HFFc6 (cell line): ENCODE measurements around the gene SQSTM1. TPM values are rescaled to one million over a fixed set of nuclear protein-coding genes. Genes with fewer than 3 reads are reported as not detected.

Experiments
- DNase-seq: peaks from one replicate; pipeline ENCODE4 v3.0.0-alpha.2; 2018
- H3K27ac Mint-ChIP-seq: 2 replicates; pipeline ENCODE4 v1.8.0; 2020; ENCODE audit warnings: mild to moderate bottlenecking, mixed read lengths
- H3K27me3 Mint-ChIP-seq: 2 replicates; pipeline ENCODE4 v1.8.0; 2021; ENCODE audit warnings: mild to moderate bottlenecking, moderate library complexity, mixed read lengths; ENCODE audit not compliant: insufficient read depth
- H3K36me3 Mint-ChIP-seq: 2 replicates; pipeline ENCODE4 v1.8.0; 2021; ENCODE audit warnings: low read depth, mixed read lengths
- H3K4me1 Mint-ChIP-seq: 2 replicates; pipeline ENCODE4 v1.8.0; 2020; ENCODE audit warnings: low read depth, mixed read lengths
- H3K4me3 Mint-ChIP-seq: 2 replicates; pipeline ENCODE4 v1.8.0; 2020; ENCODE audit warnings: mild to moderate bottlenecking, moderate library complexity, mixed read lengths
- H3K9me3 Mint-ChIP-seq: 2 replicates; pipeline ENCODE4 v1.8.0; 2020; ENCODE audit warnings: mild to moderate bottlenecking, mixed read lengths
- total RNA-seq, 6 experiments: library from RNA; stranded (reverse); fragmentation: NEBNext Ultra II Directional; extraction: Animal tissue kit (Norgen Biotek cat#: 25700); gene quantifications; 2 replicates in 1 of 6; 3 replicates in 5 of 6; pipeline ENCODE4 v1.2.3, GENCODE V29; 2021
- TF ChIP-seq, protein P1 (sequence below): fragments of 200-600 bp; sonication (generic); IDR thresholded peaks from 2 replicates; pipeline ENCODE4 v1.5.0; 2021; ENCODE audit warnings: antibody characterized with exemption, mild to moderate bottlenecking

Gene SQSTM1
- total RNA-seq, 6 experiments from 2014 or later: 188 to 282 (median 280) TPM

DNA sequence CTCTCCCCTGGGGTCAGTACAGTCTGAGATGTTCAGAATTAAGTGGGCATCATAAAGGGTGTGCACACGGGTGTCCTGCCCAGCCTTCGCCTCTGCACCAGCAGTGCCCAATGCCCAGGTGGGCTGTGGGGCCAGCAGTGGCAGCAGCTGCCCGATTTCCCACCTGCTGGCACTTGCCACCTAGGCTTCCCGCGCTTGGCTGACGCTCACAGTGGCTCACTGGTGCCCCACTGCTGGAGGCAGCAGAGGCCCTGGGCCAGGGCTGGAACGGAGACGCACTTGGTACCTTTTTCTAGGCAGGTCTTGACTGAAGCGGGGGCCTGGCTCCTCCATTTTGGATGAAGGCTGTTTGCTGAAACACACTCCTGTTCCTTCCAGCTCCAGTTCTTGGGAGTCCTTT is 20.9 kb downstream of the SQSTM1 start:
- no peak overlapping the region; the same call in 1 of the 2 replicates for H3K4me3 Mint-ChIP-seq
- DNase-seq: no peak
- H3K36me3 Mint-ChIP-seq: peaks cover 42% of the 10 kb centered on the region
- no peak overlapping the region for H3K27ac Mint-ChIP-seq
- TF ChIP-seq, protein P1, sequence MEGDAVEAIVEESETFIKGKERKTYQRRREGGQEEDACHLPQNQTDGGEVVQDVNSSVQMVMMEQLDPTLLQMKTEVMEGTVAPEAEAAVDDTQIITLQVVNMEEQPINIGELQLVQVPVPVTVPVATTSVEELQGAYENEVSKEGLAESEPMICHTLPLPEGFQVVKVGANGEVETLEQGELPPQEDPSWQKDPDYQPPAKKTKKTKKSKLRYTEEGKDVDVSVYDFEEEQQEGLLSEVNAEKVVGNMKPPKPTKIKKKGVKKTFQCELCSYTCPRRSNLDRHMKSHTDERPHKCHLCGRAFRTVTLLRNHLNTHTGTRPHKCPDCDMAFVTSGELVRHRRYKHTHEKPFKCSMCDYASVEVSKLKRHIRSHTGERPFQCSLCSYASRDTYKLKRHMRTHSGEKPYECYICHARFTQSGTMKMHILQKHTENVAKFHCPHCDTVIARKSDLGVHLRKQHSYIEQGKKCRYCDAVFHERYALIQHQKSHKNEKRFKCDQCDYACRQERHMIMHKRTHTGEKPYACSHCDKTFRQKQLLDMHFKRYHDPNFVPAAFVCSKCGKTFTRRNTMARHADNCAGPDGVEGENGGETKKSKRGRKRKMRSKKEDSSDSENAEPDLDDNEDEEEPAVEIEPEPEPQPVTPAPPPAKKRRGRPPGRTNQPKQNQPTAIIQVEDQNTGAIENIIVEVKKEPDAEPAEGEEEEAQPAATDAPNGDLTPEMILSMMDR: no peak
- peaks cover 2% of the 10 kb centered on the region; the same call in 1 of the 2 replicates for H3K4me1 Mint-ChIP-seq
- H3K9me3 Mint-ChIP-seq: peaks cover 20% of the 10 kb centered on the region
- H3K27me3 Mint-ChIP-seq: peaks cover 11% of the 10 kb centered on the region

- no peak overlapping the region for H3K4me3 Mint-ChIP-seq
- no peaks in the 10 kb centered on the region for H3K9me3 Mint-ChIP-seq
- H3K27me3 Mint-ChIP-seq: no peaks in the 10 kb centered on the region
- no peak overlapping the region; the same call in 1 of the 2 replicates for H3K27ac Mint-ChIP-seq
- TF ChIP-seq, protein P1: no peak
- H3K4me1 Mint-ChIP-seq: peaks cover 9% of the 10 kb centered on the region
- no peaks in the 10 kb centered on the region; the same call in 1 of the 2 replicates for H3K36me3 Mint-ChIP-seq
- DNase-seq: no peak
Measured at GRCh38 chr5:179852993-179853547, 32.4 kb downstream of the SQSTM1 start.

GRCh38 chr5:179854356-179854755 is 33.7 kb downstream of the SQSTM1 start:
- peaks cover 2% of the 10 kb centered on the region; the same call in 1 of the 2 replicates for H3K27me3 Mint-ChIP-seq
- H3K9me3 Mint-ChIP-seq: no peaks in the 10 kb centered on the region
- H3K36me3 Mint-ChIP-seq: no peaks in the 10 kb centered on the region; the same call in 1 of the 2 replicates
- H3K4me3 Mint-ChIP-seq: no peak overlapping the region
- H3K4me1 Mint-ChIP-seq: peaks cover 11% of the 10 kb centered on the region
- no peak overlapping the region for H3K27ac Mint-ChIP-seq
- no peak for DNase-seq
- TF ChIP-seq, protein P1: no peak

DNA sequence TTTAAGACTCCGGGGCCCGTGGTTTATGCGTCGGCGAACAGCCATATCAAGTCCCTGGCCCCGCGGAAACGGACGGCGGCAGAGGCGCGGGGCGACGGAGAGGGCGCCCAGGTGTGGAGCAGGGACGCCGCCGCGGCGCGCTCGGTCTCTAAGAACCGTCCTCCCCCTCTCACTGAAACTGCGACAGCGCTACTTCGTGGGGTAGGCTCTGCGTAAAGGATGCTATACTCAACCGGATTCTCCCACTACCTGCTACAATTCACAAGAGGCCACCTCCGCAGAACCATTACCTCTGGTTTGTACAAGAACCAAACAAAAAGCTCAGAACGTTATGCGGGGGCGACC is 37.5 kb downstream of the SQSTM1 start:
- Mint-ChIP-seq H3K9me3 (no peaks in the 10 kb centered on the region), H3K4me3 (peak overlapping the region; percentile 98), H3K27me3 (peaks cover 4% of the 10 kb centered on the region), H3K36me3 (peaks cover 16% of the 10 kb centered on the region; the same call in 1 of the 2 replicates), H3K4me1 (peaks cover 24% of the 10 kb centered on the region), H3K27ac (peak overlapping the region; percentile 88)
- no peak for DNase-seq
- TF ChIP-seq, protein P1: no peak

DNA sequence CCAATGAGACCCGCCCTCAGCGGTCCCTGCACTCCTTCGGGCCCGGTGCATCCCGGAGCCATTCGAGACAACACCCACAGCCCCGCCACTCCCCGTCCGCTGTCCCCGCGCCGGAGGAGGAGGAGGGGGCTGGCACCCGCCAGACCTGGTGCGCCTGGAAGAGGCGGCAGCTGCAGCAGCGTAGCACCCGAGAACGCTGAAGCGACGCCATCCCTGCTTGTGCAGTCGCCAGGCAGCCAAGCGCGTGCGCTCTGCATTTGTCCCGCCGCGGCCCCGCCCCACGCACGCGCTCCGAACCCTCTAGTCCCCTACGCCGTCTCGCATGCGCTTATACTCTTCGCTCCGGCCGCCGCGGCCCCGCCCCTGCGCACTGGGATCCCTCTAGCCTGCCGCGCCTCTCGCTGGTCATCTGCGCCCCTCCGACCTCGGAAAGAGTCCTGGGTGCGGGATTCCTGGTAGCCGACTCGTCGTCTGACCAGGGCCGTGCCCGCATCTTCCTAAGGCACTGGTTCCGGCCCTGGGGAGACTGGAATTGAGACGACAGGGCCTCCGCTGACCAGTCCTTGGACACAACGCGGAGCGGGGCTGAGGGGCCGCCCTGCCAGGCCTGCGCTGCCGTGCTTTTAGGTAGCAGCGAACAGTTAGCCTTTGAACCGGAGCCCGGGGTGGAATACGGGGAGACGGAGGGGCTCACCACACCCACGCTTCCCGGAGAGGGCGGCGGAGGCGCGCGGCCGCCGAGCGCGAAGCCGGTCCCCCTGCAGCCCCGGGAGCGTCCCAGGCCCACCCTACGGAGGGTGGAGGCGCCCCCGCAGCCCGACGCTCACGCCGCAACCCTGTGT is 38.1 kb downstream of the SQSTM1 start, which contains the start of gene MRNIP:
Gene MRNIP (minus strand): TSS at position 232 of the 842 bp plus-strand sequence. CDS start 21 bp downstream, at position 211.
- Mint-ChIP-seq H3K27ac (peak within 1 kb of the TSS; percentile 88), H3K27me3 (peaks cover 4% of the 10 kb centered on the region), H3K4me1 (peaks cover 24% of the 10 kb centered on the region), H3K36me3 (peaks cover 21% of the 10 kb centered on the region; the same call in 1 of the 2 replicates), H3K9me3 (no peaks in the 10 kb centered on the region), H3K4me3 (peak within 1 kb of the TSS; percentile 98)
- peak; percentile 89 for DNase-seq
- TF ChIP-seq, protein P1: no peak
